Astrocyte (in vitro differentiated cells and primary cell): Measurements from ENCODE around the gene SNX3.

Experiments
- EZH2 ChIP-seq: IDR thresholded peaks from 2 replicates; pipeline ENCODE4 v1.6.1; 2012; ENCODE audit warnings: mild to moderate bottlenecking, low read length, inconsistent platforms; ENCODE audit not compliant: insufficient read depth
- TF ChIP-seq, protein P1 (sequence below): IDR thresholded peaks from 2 replicates; pipeline ENCODE4 v1.5.1; 2011; ENCODE audit warnings: low read depth, mild to moderate bottlenecking, inconsistent platforms, low read length, moderate library complexity; ENCODE audit not compliant: insufficient read depth

DNA sequence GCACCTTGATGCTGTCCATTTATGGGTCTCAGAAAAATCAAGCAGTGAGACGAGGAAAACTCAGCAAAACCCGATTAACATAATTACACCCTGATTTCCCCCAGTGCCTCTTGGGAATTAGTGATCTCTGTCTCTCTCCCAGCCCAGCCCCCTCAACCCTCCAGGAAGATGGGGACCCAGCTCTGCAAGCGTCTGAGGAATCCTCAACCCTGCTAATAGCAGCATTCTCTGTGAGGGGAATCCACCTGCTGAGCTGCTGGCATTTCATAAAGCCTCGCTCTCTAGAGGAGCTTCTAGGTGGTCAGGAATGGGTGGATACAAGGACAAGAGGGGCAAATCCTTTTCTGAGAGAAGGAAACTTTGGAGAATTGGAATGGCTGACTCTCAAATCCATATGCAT lies 81.1 kb downstream of the SNX3 start:
- TF ChIP-seq, protein P1, sequence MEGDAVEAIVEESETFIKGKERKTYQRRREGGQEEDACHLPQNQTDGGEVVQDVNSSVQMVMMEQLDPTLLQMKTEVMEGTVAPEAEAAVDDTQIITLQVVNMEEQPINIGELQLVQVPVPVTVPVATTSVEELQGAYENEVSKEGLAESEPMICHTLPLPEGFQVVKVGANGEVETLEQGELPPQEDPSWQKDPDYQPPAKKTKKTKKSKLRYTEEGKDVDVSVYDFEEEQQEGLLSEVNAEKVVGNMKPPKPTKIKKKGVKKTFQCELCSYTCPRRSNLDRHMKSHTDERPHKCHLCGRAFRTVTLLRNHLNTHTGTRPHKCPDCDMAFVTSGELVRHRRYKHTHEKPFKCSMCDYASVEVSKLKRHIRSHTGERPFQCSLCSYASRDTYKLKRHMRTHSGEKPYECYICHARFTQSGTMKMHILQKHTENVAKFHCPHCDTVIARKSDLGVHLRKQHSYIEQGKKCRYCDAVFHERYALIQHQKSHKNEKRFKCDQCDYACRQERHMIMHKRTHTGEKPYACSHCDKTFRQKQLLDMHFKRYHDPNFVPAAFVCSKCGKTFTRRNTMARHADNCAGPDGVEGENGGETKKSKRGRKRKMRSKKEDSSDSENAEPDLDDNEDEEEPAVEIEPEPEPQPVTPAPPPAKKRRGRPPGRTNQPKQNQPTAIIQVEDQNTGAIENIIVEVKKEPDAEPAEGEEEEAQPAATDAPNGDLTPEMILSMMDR = no peak
- TF ChIP-seq EZH2 = no peak
